ENCODE results near the gene CYP2C18. TPM values are rescaled to one million over a fixed set of nuclear protein-coding genes. Genes with fewer than 3 reads are reported as not detected.

CYP2C18 gene
- polyA plus RNA-seq, 1 donor (not counting 4 experiments of a cell fraction or from before 2014, with no cell fraction given) = 0.28 TPM

GRCh38 chr10:94735197-94735596, 51.7 kb downstream of the CYP2C18 start:
- H2AFZ ChIP-seq (ENCODE audit: control insufficient read depth, low read length) = no peak overlapping the region
- FAIRE-seq (no peak), DNase-seq (ENCODE audit: low read depth, low spot score) (no peak)
- H4K20me1 ChIP-seq (ENCODE audit: control insufficient read depth, extremely low read depth, insufficient read depth, low read length) = no peaks in the 10 kb centered on the region
- H3K27ac ChIP-seq (ENCODE audit: control insufficient read depth, insufficient read depth, low read length) = no peak overlapping the region
- no peak for TF ChIP-seq EZH2 (IDR thresholded peaks at IDR 0.05; ENCODE audit: low read length)
- TF ChIP-seq CTCF (optimal IDR thresholded peaks at IDR 0.05 in 1 of 3, IDR thresholded peaks at IDR 0.05 in 1 of 3, conservative IDR thresholded peaks at IDR 0.05 in 1 of 3; ENCODE audit: extremely low read depth in 1 of 3, insufficient read depth in 2 of 3, low read length in 3 of 3) = no peak
- no peaks in the 10 kb centered on the region for H3K9me1 ChIP-seq (ENCODE audit: control insufficient read depth, extremely low read depth, insufficient read depth, low read length)
- H3K4me2 ChIP-seq (ENCODE audit: control insufficient read depth, extremely low read depth, insufficient read depth, low read depth, low read length) = no peak overlapping the region
- dilution Hi-C loops (cut with MboI; ENCODE audit: extremely low pct_ligation_motif_present, low sequenced_read_pairs) = no loop called here
- no peak overlapping the region for H3K9ac ChIP-seq (ENCODE audit: control insufficient read depth, extremely low read depth, insufficient read depth, low read length)
- H3K9me3 ChIP-seq (ENCODE audit: control insufficient read depth, low read depth, low read length) = no peaks in the 10 kb centered on the region
- no peaks in the 10 kb centered on the region for H3K4me1 ChIP-seq (ENCODE audit: control insufficient read depth, extremely low read depth, insufficient read depth, low read length)
- H3K4me3 ChIP-seq (ENCODE audit: control insufficient read depth in 2 of 3, extremely low read depth in 1 of 3, insufficient read depth in 2 of 3, low read depth in 1 of 3, low read length in 3 of 3) = no peak overlapping the region
- H3K79me2 ChIP-seq (ENCODE audit: control insufficient read depth, insufficient read depth, low read length) = no peaks in the 10 kb centered on the region
- no peaks in the 10 kb centered on the region for H3K27me3 ChIP-seq (ENCODE audit: control insufficient read depth, extremely low read depth, insufficient read depth, low read length)
- no peaks in the 10 kb centered on the region for H3K36me3 ChIP-seq (ENCODE audit: control insufficient read depth in 2 of 2, extremely low read depth in 1 of 2, insufficient read depth in 2 of 2, low read length in 2 of 2)

GRCh38 chr10:94738588-94738987, 55.1 kb downstream of the CYP2C18 start:
- dilution Hi-C loops (cut with MboI; ENCODE audit: extremely low pct_ligation_motif_present, low sequenced_read_pairs) = no loop called here
- TF ChIP-seq EZH2 (IDR thresholded peaks at IDR 0.05; ENCODE audit: low read length) (no peak), CTCF (optimal IDR thresholded peaks at IDR 0.05 in 1 of 3, IDR thresholded peaks at IDR 0.05 in 1 of 3, conservative IDR thresholded peaks at IDR 0.05 in 1 of 3; ENCODE audit: extremely low read depth in 1 of 3, insufficient read depth in 2 of 3, low read length in 3 of 3) (no peak)
- DNase-seq (ENCODE audit: low read depth, low spot score) = no peak

More at GRCh38 chr10:94738588-94738987, 55.1 kb downstream of the CYP2C18 start:
- no peaks in the 10 kb centered on the region for H3K4me1 ChIP-seq (ENCODE audit: control insufficient read depth, extremely low read depth, insufficient read depth, low read length)
- no peak overlapping the region for H3K4me3 ChIP-seq (ENCODE audit: control insufficient read depth in 2 of 3, extremely low read depth in 1 of 3, insufficient read depth in 2 of 3, low read depth in 1 of 3, low read length in 3 of 3)
- no peak overlapping the region for H3K27ac ChIP-seq (ENCODE audit: control insufficient read depth, insufficient read depth, low read length)
- H3K9me3 ChIP-seq (ENCODE audit: control insufficient read depth, low read depth, low read length) = no peaks in the 10 kb centered on the region
- no peak overlapping the region for H3K4me2 ChIP-seq (ENCODE audit: control insufficient read depth, extremely low read depth, insufficient read depth, low read depth, low read length)
- H4K20me1 ChIP-seq (ENCODE audit: control insufficient read depth, extremely low read depth, insufficient read depth, low read length) = no peaks in the 10 kb centered on the region
- H3K9me1 ChIP-seq (ENCODE audit: control insufficient read depth, extremely low read depth, insufficient read depth, low read length) = no peaks in the 10 kb centered on the region
- FAIRE-seq = no peak
- no peak overlapping the region for H2AFZ ChIP-seq (ENCODE audit: control insufficient read depth, low read length)
- H3K27me3 ChIP-seq (ENCODE audit: control insufficient read depth, extremely low read depth, insufficient read depth, low read length) = no peaks in the 10 kb centered on the region
- H3K79me2 ChIP-seq (ENCODE audit: control insufficient read depth, insufficient read depth, low read length) = no peaks in the 10 kb centered on the region
- no peak overlapping the region for H3K9ac ChIP-seq (ENCODE audit: control insufficient read depth, extremely low read depth, insufficient read depth, low read length)
- H3K36me3 ChIP-seq (ENCODE audit: control insufficient read depth in 2 of 2, extremely low read depth in 1 of 2, insufficient read depth in 2 of 2, low read length in 2 of 2) = no peaks in the 10 kb centered on the region
